Epithelial cell of esophagus (primary cell): ENCODE data around the gene YTHDC2.
A peak's percentile ranks its signal among the peaks of the same experiment; 100 is the strongest.

Experiments
- DNase-seq: peaks from one replicate; pipeline ENCODE4 v3.0.0; 2010; ENCODE audit warnings: low read depth
- H3K4me3 ChIP-seq: 2 replicates; pipeline ENCODE4 v1.5.1; 2011; ENCODE audit warnings: mild to moderate bottlenecking, low read length, control low read depth
- TF ChIP-seq, protein P1 (sequence below): IDR thresholded peaks from 2 replicates; pipeline ENCODE4 v1.5.1; 2011; ENCODE audit warnings: low read depth, mild to moderate bottlenecking, low read length, control low read depth, inconsistent platforms; ENCODE audit not compliant: insufficient read depth; ENCODE audit errors: missing control alignments

The YTHDC2 gene

GRCh38 chr5:113488645-113489184 is 24.8 kb upstream of the YTHDC2 start:
- H3K4me3 ChIP-seq, result peak overlapping the region; percentile 82
- peak; percentile 57 for DNase-seq
- TF ChIP-seq, protein P1, sequence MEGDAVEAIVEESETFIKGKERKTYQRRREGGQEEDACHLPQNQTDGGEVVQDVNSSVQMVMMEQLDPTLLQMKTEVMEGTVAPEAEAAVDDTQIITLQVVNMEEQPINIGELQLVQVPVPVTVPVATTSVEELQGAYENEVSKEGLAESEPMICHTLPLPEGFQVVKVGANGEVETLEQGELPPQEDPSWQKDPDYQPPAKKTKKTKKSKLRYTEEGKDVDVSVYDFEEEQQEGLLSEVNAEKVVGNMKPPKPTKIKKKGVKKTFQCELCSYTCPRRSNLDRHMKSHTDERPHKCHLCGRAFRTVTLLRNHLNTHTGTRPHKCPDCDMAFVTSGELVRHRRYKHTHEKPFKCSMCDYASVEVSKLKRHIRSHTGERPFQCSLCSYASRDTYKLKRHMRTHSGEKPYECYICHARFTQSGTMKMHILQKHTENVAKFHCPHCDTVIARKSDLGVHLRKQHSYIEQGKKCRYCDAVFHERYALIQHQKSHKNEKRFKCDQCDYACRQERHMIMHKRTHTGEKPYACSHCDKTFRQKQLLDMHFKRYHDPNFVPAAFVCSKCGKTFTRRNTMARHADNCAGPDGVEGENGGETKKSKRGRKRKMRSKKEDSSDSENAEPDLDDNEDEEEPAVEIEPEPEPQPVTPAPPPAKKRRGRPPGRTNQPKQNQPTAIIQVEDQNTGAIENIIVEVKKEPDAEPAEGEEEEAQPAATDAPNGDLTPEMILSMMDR, result no peak

- TF ChIP-seq, protein P1, result no peak
- DNase-seq, result peak; percentile 99
- H3K4me3 ChIP-seq, result no peak overlapping the region
Measured at GRCh38 chr5:113489299-113489698, 24.2 kb upstream of the YTHDC2 start.

- TF ChIP-seq, protein P1, result no peak
- no peak overlapping the region for H3K4me3 ChIP-seq
- no peak for DNase-seq
Measured at GRCh38 chr5:113490317-113490716, 23.2 kb upstream of the YTHDC2 start.

DNA sequence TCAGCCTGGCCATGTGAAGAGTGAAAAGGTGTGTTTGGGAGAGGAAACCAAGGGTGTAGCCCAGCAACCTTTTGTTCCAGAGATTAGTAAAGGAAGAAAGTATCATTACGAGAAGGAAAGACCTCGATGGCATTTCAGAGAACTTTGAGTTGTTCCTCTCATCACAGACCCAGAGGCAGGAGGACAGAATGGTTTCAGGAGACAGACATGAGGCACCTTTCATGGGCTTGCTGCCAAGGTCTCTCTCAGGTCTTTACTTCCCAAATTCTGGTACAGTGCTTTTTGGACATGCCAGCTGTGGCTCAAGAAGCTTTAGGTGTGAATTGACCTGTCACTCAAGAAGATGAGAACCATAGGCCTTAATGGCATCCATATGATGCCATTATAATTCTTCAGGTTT is 22.5 kb upstream of the YTHDC2 start:
- TF ChIP-seq, protein P1, result no peak
- no peak overlapping the region for H3K4me3 ChIP-seq
- no peak for DNase-seq

DNA sequence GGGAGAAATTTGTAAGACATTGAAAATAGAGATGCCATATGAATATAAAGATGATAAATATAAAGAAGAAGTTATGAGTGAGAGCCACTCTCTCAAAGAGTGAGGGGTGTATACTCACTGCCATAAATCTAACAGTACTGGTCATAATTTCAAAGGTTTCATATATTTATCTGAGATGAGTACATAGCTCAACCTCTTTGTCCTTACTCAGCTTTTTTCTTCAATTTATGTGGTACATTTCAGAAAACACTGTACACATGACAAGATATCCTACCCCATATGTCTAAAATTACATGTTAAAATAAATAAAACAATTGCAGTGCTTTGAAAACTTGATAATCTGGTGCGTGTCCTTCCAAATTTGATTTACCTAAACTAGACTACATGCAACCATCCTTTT is 20.0 kb upstream of the YTHDC2 start:
- DNase-seq, result no peak
- no peak overlapping the region for H3K4me3 ChIP-seq
- TF ChIP-seq, protein P1, result no peak

GRCh38 chr5:113495422-113495841 is 18.1 kb upstream of the YTHDC2 start:
- DNase-seq, result peak; percentile 67
- no peak overlapping the region for H3K4me3 ChIP-seq
- TF ChIP-seq, protein P1, result no peak

DNA sequence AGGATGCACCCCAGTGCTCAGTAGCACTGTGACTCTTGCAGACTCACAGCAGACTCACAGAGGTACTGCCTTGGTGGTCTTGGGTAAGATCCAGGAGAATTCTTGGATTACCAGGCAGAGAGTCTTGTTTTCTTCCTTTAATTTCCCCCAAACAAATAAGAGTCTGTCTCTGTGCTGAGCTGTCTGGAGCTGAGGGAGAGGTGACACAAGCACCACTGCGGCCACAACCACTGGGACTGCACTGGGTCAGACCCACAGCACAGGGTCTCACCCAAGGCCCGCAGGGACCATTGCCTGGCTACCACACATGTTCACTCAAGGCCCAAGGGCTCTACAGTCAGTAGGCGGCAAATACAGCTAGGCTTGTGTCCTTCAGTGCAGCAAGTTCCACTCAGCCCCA is 11.4 kb upstream of the YTHDC2 start:
- H3K4me3 ChIP-seq, result no peak overlapping the region
- no peak for DNase-seq

More for the DNA sequence above, 11.4 kb upstream of the YTHDC2 start:
- TF ChIP-seq, protein P1, result no peak
